DND-41 (cell line): ENCODE measurements around the gene CHMP4B.

Source experiments
- EZH2 ChIP-seq: IDR thresholded peaks from 3 replicates; pipeline ENCODE4 v1.6.1; 2012; ENCODE audit warnings: borderline replicate concordance, low read depth, mild to moderate bottlenecking, moderate library complexity, low read length, inconsistent platforms; ENCODE audit not compliant: severe bottlenecking
- TF ChIP-seq, protein P1 (sequence below): IDR thresholded peaks from 2 replicates; pipeline ENCODE4 v1.5.1; 2012; ENCODE audit warnings: borderline replicate concordance, low read length, moderate library complexity, mild to moderate bottlenecking; ENCODE audit not compliant: poor library complexity, severe bottlenecking; ENCODE audit errors: extremely low read depth

DNA sequence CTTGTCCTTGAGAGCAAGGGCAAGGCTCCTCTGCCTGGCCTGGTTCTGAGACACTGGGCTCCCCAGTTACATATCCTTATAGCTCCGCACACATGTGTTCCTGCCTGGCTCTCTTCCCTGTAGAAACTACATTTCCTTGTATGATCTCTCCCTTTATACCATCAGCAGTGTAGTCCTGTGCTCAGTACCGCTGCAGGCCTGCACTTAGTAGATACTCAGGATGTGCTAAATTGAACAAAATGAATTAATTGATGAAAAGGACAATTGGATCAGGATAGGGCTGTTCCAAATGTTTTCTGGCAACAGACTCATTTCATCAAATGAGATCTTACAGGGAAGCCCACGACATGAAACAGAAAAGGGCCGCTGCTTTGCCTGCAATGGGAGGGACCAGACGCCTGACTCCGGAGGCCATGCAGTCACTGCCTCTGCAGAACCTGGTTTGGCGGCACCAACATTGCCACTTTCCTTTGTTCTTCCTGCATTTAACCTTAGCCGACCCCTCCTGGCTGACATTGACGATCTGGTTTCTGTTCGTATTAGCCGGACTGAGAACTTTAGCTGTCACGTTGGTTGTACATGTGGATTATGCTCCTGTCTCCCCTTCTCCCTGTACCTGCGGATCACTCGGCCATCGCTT lies 53.3 kb downstream of the CHMP4B start:
- TF ChIP-seq, protein P1, sequence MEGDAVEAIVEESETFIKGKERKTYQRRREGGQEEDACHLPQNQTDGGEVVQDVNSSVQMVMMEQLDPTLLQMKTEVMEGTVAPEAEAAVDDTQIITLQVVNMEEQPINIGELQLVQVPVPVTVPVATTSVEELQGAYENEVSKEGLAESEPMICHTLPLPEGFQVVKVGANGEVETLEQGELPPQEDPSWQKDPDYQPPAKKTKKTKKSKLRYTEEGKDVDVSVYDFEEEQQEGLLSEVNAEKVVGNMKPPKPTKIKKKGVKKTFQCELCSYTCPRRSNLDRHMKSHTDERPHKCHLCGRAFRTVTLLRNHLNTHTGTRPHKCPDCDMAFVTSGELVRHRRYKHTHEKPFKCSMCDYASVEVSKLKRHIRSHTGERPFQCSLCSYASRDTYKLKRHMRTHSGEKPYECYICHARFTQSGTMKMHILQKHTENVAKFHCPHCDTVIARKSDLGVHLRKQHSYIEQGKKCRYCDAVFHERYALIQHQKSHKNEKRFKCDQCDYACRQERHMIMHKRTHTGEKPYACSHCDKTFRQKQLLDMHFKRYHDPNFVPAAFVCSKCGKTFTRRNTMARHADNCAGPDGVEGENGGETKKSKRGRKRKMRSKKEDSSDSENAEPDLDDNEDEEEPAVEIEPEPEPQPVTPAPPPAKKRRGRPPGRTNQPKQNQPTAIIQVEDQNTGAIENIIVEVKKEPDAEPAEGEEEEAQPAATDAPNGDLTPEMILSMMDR = no peak
- TF ChIP-seq EZH2 = no peak
